Neural cell (in vitro differentiated cells): ENCODE results near the gene RCN2. TPM values are rescaled to one million over a fixed set of nuclear protein-coding genes. Genes with fewer than 3 reads are reported as not detected.

ENCODE experiments used
- H2AFZ ChIP-seq: fragments of 200-600, 300-800 bp; sonication (generic), shearing (Covaris generic); 2 replicates; pipeline ENCODE4 v1.6.0; 2014; ENCODE audit warnings: low read depth, mild to moderate bottlenecking, antibody characterized with exemption, low read length, moderate library complexity
- H3F3A ChIP-seq: fragments of 200-600 bp; shearing (Covaris generic); 2 replicates; pipeline ENCODE4 v1.6.1; 2016; ENCODE audit warnings: mild to moderate bottlenecking, moderate library complexity, mixed read lengths, antibody characterized with exemption, low read length; ENCODE audit not compliant: insufficient read depth, poor library complexity, severe bottlenecking
- H3K27ac ChIP-seq: fragments of 200-600, 300-800 bp; sonication (generic), shearing (Covaris generic); 2 replicates; pipeline ENCODE4 v1.5.1; 2014; ENCODE audit warnings: mild to moderate bottlenecking, low read length, moderate library complexity
- H3K27me3 ChIP-seq: fragments of 300-800, 200-600 bp; sonication (generic), shearing (Covaris generic); 2 replicates; pipeline ENCODE4 v1.6.0; 2014; ENCODE audit warnings: mild to moderate bottlenecking, low read depth, low read length, moderate library complexity; ENCODE audit not compliant: insufficient read depth
- H3K36me3 ChIP-seq: fragments of 300-800, 200-600 bp; sonication (generic), shearing (Covaris generic); 2 replicates; pipeline ENCODE4 v1.5.1; 2014; ENCODE audit warnings: mild to moderate bottlenecking, antibody characterized with exemption, low read length, moderate library complexity; ENCODE audit not compliant: insufficient read depth
- H3K4me2 ChIP-seq: fragments of 300-800, 200-600 bp; sonication (generic), shearing (Covaris generic); 2 replicates; pipeline ENCODE4 v1.6.0; 2014; ENCODE audit warnings: mild to moderate bottlenecking, low read length
- H3K4me3 ChIP-seq: fragments of 300-800, 200-600 bp; sonication (generic), shearing (Covaris generic); 2 replicates; pipeline ENCODE4 v1.5.1; 2014; ENCODE audit warnings: mild to moderate bottlenecking, low read length, moderate library complexity
- H3K79me2 ChIP-seq: fragments of 200-600 bp; shearing (Covaris generic); replicated peaks from 2 replicates; pipeline ENCODE4 v1.6.0; 2014; ENCODE audit warnings: mild to moderate bottlenecking, low read length, moderate library complexity; ENCODE audit not compliant: insufficient read depth
- H3K9ac ChIP-seq: fragments of 300-800, 200-600 bp; sonication (generic), shearing (Covaris generic); 2 replicates; pipeline ENCODE4 v1.6.1; 2016; ENCODE audit warnings: mild to moderate bottlenecking, low read length, mixed read lengths
- H3K9me2 ChIP-seq: fragments of 200-600 bp; shearing (Covaris generic); 2 replicates; pipeline ENCODE4 v1.6.1; 2016; ENCODE audit warnings: mild to moderate bottlenecking, low read length, mixed read lengths; ENCODE audit not compliant: insufficient read depth
- H3K9me3 ChIP-seq: fragments of 200-600, 300-800 bp; sonication (generic), shearing (Covaris generic); 2 replicates; pipeline ENCODE4 v1.6.1; 2016; ENCODE audit warnings: mild to moderate bottlenecking, mixed run types, low read length, moderate library complexity, mixed read lengths
- H4K20me1 ChIP-seq: fragments of 200-600 bp; shearing (Covaris generic); 2 replicates; pipeline ENCODE4 v1.6.1; 2016; ENCODE audit warnings: mild to moderate bottlenecking, mixed run types; ENCODE audit not compliant: insufficient read depth
- EP300 ChIP-seq: fragments of 450-650 bp; conservative IDR thresholded peaks from 2 replicates; pipeline ENCODE4 v1.6.1; 2014; ENCODE audit warnings: antibody characterized with exemption, mild to moderate bottlenecking, moderate library complexity; ENCODE audit not compliant: poor library complexity, severe bottlenecking
- EZH2 ChIP-seq: fragments of 200-600, 300-800 bp; shearing (Covaris generic), sonication (generic); IDR thresholded peaks from 2 replicates; pipeline ENCODE4 v1.6.1; 2014; ENCODE audit warnings: antibody characterized with exemption, low read length, borderline replicate concordance, mild to moderate bottlenecking; ENCODE audit not compliant: insufficient read depth, poor library complexity, severe bottlenecking
- MXI1 ChIP-seq: fragments of 450-650 bp; conservative IDR thresholded peaks from 2 replicates; pipeline ENCODE4 v1.6.1; 2014; ENCODE audit warnings: antibody characterized with exemption, mild to moderate bottlenecking; ENCODE audit not compliant: poor library complexity, severe bottlenecking
- POLR2AphosphoS5 ChIP-seq: IDR thresholded peaks from 2 replicates; pipeline ENCODE4 v1.6.1; 2012
- RAD21 ChIP-seq: fragments of 450-650 bp; conservative IDR thresholded peaks from 2 replicates; pipeline ENCODE4 v1.6.1; 2014; ENCODE audit warnings: antibody characterized with exemption, mild to moderate bottlenecking, moderate library complexity
- SMC3 ChIP-seq: fragments of 450-650 bp; conservative IDR thresholded peaks from 2 replicates; pipeline ENCODE4 v1.6.1; 2014; ENCODE audit warnings: antibody characterized with exemption, mild to moderate bottlenecking, moderate library complexity; ENCODE audit not compliant: poor library complexity
- TAF1 ChIP-seq: IDR thresholded peaks from 2 replicates; pipeline ENCODE4 v1.6.1; 2012; ENCODE audit warnings: low read depth
- polyA plus RNA-seq: library from polyadenylated mRNA; depleted of rRNA; stranded (reverse); fragments of >200 nt; gene quantifications from 2 replicates; pipeline ENCODE4 v1.2.3, GENCODE V29; 2014
- TF ChIP-seq, protein P1 (sequence below): IDR thresholded peaks from 2 replicates; pipeline ENCODE4 v1.6.1; 2012; ENCODE audit warnings: borderline replicate concordance
- TF ChIP-seq, protein P2 (sequence below): fragments of 450-650 bp; IDR thresholded peaks from 2 replicates; pipeline ENCODE4 v1.5.1; 2014; ENCODE audit warnings: antibody characterized with exemption, mild to moderate bottlenecking, moderate library complexity; ENCODE audit not compliant: poor library complexity, severe bottlenecking

The RCN2 gene
- polyA plus RNA-seq, 1 donor from 2014 or later, result 400 TPM

DNA sequence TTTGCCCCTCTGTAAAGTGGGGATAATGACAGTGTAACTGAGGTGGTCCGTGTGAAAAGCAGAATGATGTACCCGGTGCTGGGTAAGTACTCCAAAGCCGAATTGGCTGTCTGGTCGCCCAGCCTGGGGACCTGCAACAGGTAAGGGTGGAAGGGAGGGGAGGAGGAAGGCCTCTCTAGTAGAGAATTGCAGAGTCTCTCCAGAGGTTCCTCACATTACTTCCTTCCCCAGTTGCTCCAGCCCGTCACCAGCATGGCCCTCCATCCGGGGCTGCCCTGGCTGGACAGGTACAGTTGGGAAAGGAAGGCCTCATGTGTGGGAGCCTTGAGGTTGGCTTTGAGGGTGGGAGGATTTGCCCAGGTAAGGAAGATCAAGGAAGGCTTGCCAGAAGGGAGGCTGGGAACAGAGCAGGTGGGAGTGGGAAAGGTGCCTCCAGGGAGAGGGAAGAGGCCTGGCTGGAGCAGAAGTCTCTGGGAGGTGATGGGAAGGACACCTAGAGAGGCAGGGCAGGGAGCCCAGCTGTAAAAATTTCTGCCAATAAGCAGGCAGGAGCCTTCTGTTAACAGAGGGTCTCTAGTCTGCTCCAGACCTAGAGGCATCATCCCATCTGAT is 61.7 kb downstream of the RCN2 start:
- H3K27ac ChIP-seq, result no peak overlapping the region
- H3K4me3 ChIP-seq, result no peak overlapping the region
- no peaks in the 10 kb centered on the region for H3K36me3 ChIP-seq
- no peak overlapping the region for H3K9ac ChIP-seq
- no peaks in the 10 kb centered on the region for H4K20me1 ChIP-seq
- TF ChIP-seq SMC3 (no peak), EP300 (no peak), EZH2 (no peak), RAD21 (no peak), MXI1 (no peak), TAF1 (no peak), POLR2AphosphoS5 (no peak)
- TF ChIP-seq, protein P1, sequence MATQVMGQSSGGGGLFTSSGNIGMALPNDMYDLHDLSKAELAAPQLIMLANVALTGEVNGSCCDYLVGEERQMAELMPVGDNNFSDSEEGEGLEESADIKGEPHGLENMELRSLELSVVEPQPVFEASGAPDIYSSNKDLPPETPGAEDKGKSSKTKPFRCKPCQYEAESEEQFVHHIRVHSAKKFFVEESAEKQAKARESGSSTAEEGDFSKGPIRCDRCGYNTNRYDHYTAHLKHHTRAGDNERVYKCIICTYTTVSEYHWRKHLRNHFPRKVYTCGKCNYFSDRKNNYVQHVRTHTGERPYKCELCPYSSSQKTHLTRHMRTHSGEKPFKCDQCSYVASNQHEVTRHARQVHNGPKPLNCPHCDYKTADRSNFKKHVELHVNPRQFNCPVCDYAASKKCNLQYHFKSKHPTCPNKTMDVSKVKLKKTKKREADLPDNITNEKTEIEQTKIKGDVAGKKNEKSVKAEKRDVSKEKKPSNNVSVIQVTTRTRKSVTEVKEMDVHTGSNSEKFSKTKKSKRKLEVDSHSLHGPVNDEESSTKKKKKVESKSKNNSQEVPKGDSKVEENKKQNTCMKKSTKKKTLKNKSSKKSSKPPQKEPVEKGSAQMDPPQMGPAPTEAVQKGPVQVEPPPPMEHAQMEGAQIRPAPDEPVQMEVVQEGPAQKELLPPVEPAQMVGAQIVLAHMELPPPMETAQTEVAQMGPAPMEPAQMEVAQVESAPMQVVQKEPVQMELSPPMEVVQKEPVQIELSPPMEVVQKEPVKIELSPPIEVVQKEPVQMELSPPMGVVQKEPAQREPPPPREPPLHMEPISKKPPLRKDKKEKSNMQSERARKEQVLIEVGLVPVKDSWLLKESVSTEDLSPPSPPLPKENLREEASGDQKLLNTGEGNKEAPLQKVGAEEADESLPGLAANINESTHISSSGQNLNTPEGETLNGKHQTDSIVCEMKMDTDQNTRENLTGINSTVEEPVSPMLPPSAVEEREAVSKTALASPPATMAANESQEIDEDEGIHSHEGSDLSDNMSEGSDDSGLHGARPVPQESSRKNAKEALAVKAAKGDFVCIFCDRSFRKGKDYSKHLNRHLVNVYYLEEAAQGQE, result no peak
- TF ChIP-seq, protein P2, sequence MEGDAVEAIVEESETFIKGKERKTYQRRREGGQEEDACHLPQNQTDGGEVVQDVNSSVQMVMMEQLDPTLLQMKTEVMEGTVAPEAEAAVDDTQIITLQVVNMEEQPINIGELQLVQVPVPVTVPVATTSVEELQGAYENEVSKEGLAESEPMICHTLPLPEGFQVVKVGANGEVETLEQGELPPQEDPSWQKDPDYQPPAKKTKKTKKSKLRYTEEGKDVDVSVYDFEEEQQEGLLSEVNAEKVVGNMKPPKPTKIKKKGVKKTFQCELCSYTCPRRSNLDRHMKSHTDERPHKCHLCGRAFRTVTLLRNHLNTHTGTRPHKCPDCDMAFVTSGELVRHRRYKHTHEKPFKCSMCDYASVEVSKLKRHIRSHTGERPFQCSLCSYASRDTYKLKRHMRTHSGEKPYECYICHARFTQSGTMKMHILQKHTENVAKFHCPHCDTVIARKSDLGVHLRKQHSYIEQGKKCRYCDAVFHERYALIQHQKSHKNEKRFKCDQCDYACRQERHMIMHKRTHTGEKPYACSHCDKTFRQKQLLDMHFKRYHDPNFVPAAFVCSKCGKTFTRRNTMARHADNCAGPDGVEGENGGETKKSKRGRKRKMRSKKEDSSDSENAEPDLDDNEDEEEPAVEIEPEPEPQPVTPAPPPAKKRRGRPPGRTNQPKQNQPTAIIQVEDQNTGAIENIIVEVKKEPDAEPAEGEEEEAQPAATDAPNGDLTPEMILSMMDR, result no peak
- H3K9me2 ChIP-seq, result no peaks in the 10 kb centered on the region
- H3K4me2 ChIP-seq, result no peak overlapping the region
- H3K27me3 ChIP-seq, result no peaks in the 10 kb centered on the region
- H3F3A ChIP-seq, result no peaks in the 10 kb centered on the region
- H3K9me3 ChIP-seq, result no peaks in the 10 kb centered on the region
- H2AFZ ChIP-seq, result no peak overlapping the region
- no peaks in the 10 kb centered on the region for H3K79me2 ChIP-seq

DNA sequence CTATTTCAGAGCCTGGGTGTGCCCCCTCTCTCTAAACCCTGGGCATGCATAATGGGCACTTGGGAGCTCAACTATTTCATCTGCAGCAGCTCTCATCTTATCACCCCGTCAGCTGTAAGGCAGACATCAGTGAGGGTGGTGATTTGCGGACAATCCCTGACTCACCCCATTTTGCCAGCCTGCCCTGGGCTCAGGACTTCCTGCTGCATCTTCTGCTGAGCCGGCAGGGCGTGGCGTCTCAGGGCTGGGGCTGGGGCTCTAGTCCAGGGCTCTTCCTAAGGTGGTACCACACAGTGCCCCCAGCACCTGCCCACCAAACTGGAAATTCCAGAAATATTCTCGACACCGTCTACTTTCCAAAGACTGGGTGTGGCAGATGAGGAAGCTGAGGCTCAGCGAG is 62.5 kb downstream of the RCN2 start:
- Histone ChIP-seq H3K79me2 (no peaks in the 10 kb centered on the region), H4K20me1 (no peaks in the 10 kb centered on the region), H3K9ac (no peak overlapping the region), H3K9me3 (no peaks in the 10 kb centered on the region), H3K4me3 (no peak overlapping the region), H3K4me2 (no peak overlapping the region), H2AFZ (no peak overlapping the region), H3K9me2 (no peaks in the 10 kb centered on the region), H3F3A (no peaks in the 10 kb centered on the region), H3K27me3 (no peaks in the 10 kb centered on the region), H3K27ac (no peak overlapping the region), H3K36me3 (no peaks in the 10 kb centered on the region)
- TF ChIP-seq EP300 (no peak), POLR2AphosphoS5 (no peak)
